HepG2 (cell line): ENCODE results near the gene ARG1. TPM values are rescaled to one million over a fixed set of nuclear protein-coding genes. Genes with fewer than 3 reads are reported as not detected.
A peak's percentile ranks its signal among the peaks of the same experiment; 100 is the strongest.

Experiments used
- ATAC-seq: fragments of 200-7000 bp; cut with Tn5 transposase; 3 replicates; pipeline ENCODE4 v1.9.1; 2020; ENCODE audit warnings: mild to moderate bottlenecking, moderate library complexity
- Bru-seq: library from RNA; stranded (reverse); fragments of 400-500 nt; gene quantifications from one replicate; lab custom pipeline; 2021; lab: Mats Ljungman, UMichigan
- BruChase-seq, 2 experiments: library from RNA; stranded (reverse); fragments of 400-500 nt; gene quantifications; one replicate each; lab custom pipeline; 2021; lab: Mats Ljungman, UMichigan
- BruUV-seq: library from RNA; stranded (reverse); fragments of 400-500 nt; replicated peaks from 2 replicates; lab custom pipeline; 2021; lab: Mats Ljungman, UMichigan
- CTCF ChIA-PET: fragments of 300-600 bp; formaldehyde crosslinking; extraction: SDS; loops from one replicate; lab custom pipeline; 2021; ENCODE audit warnings: low total read pairs, inconsistent platforms, low intra/inter-chr PET ratio; lab: Yijun Ruan, JAX
- POLR2A ChIA-PET: fragments of 350-600 bp; sonication (Branson Sonifier 250); formaldehyde crosslinking; loops from one replicate; lab custom pipeline; 2020; ENCODE audit warnings: antibody characterized with exemption, inconsistent platforms; lab: Yijun Ruan, JAX
- DNase-seq: peaks from one replicate; pipeline ENCODE4 v3.0.0-alpha.2; 2015; ENCODE audit warnings: low spot score
- FAIRE-seq: peaks from 3 replicates; lab custom pipeline; 2011; peaks lifted over from hg19 to GRCh38; lab: Jason Lieb, UNC
- H2AFZ ChIP-seq: one replicate; pipeline ENCODE4 v1.6.1; 2011; ENCODE audit warnings: low read length, inconsistent platforms
- H3K27ac ChIP-seq: fragments of 300-600 bp; 3 replicates; pipeline ENCODE4 v1.8.0; 2011; ENCODE audit warnings: mixed run types, mild to moderate bottlenecking, mixed read lengths, low read length, inconsistent platforms; ENCODE audit not compliant: insufficient read depth; ENCODE audit errors: extremely low read length
- H3K27me3 ChIP-seq, 2 experiments: fragments of 200-600 bp in 1 of 2; 2 replicates in 1 of 2; 3 replicates in 1 of 2; pipeline versions ENCODE4 v1.6.0 to v1.8.0; 2011; ENCODE audit warnings: low read length in 2 of 2, mild to moderate bottlenecking in 2 of 2, moderate library complexity in 2 of 2, inconsistent platforms in 1 of 2; ENCODE audit not compliant: insufficient read depth in 2 of 2, control insufficient read depth in 1 of 2
- H3K36me3 ChIP-seq, 2 experiments: fragments of 200-600 bp in 1 of 2; replicated peaks in 1 of 2; 2 replicates in 1 of 2; 3 replicates in 1 of 2; pipeline versions ENCODE4 v1.5.1 to v1.8.0; 2011; ENCODE audit warnings: low read length in 2 of 2, inconsistent platforms in 1 of 2; ENCODE audit not compliant: insufficient read depth in 2 of 2, control insufficient read depth in 1 of 2
- H3K4me1 ChIP-seq: 2 replicates; pipeline ENCODE4 v1.5.1; 2012; ENCODE audit warnings: low read length, inconsistent platforms; ENCODE audit not compliant: insufficient read depth
- H3K4me2 ChIP-seq: 2 replicates; pipeline ENCODE4 v1.6.0; 2011; ENCODE audit warnings: low read depth, low read length, inconsistent platforms
- H3K4me3 ChIP-seq, 3 experiments: fragments of 200-600 bp in 1 of 3; sonication (generic), shearing (Covaris generic) in 1 of 3; replicated peaks in 1 of 3; 2 replicates each; pipeline ENCODE4 v1.5.1; 2011 to 2016; ENCODE audit warnings: low read length in 3 of 3, inconsistent platforms in 2 of 3, low read depth in 2 of 3, mild to moderate bottlenecking in 2 of 3, control low read depth in 1 of 3, mixed read lengths in 1 of 3; ENCODE audit not compliant: insufficient read depth in 1 of 3
- H3K79me2 ChIP-seq: one replicate; pipeline ENCODE4 v1.6.1; 2011; ENCODE audit warnings: low read length, inconsistent platforms; ENCODE audit not compliant: insufficient read depth
- H3K9ac ChIP-seq: 2 replicates; pipeline ENCODE4 v1.6.0; 2011; ENCODE audit warnings: mild to moderate bottlenecking, low read depth, low read length, inconsistent platforms; ENCODE audit not compliant: insufficient read depth
- H3K9me3 ChIP-seq: 2 replicates; pipeline ENCODE4 v1.5.1; 2012; ENCODE audit warnings: mild to moderate bottlenecking, low read length
- H4K20me1 ChIP-seq: 2 replicates; pipeline ENCODE4 v1.6.0; 2011; ENCODE audit warnings: inconsistent platforms, mild to moderate bottlenecking, low read length, moderate library complexity; ENCODE audit not compliant: insufficient read depth
- HOMEZ ChIP-seq: IDR thresholded peaks from 2 replicates; pipeline ENCODE4 v1.6.1; 2016; ENCODE audit warnings: low read depth
- NR1H2 ChIP-seq: sonication (generic); formaldehyde crosslinking; IDR thresholded peaks from 2 replicates; pipeline ENCODE4 v1.8.1; 2022; ENCODE audit warnings: low read depth, missing genetic modification reagents, borderline replicate concordance
- SNAPC2 ChIP-seq: sonication (generic); formaldehyde crosslinking; IDR thresholded peaks from 2 replicates; pipeline ENCODE4 v1.8.1; 2022; ENCODE audit warnings: mild to moderate bottlenecking, missing genetic modification reagents
- ZNF205 ChIP-seq: IDR thresholded peaks from 2 replicates; pipeline ENCODE4 v1.6.1; 2018; ENCODE audit warnings: missing biosample characterization, missing genetic modification reagents
- WGBS: methylation state at CpG from one replicate; pipeline ENCODE4 v1.1.6; 2017; ENCODE audit warnings: low lambda C conversion rate; 5-methylcytosine and 5-hydroxymethylcytosine counted together
- in situ Hi-C: cut with HindIII; loops from 2 replicates; pipeline ENCODE4 v1.10.0; 2017; ENCODE audit warnings: low pct_unique_long_range_greater_than_20kb; ENCODE audit not compliant: extremely low pct_ligation_motif_present
- intact Hi-C: fragments of 100-400 bp; cut with micrococcal nuclease; formaldehyde crosslinking; loops from one replicate; pipeline ENCODE4 v1.10.0; 2022; ENCODE audit not compliant: unreplicated experiment
- long read RNA-seq, 2 experiments: library from RNA in 1 of 2; library from polyadenylated mRNA in 1 of 2; stranded (forward) in 1 of 2; unstranded in 1 of 2; transcript quantifications; one replicate each; pipeline ENCODE4 v2.0.0, GENCODE V29; 2019 to 2022
- polyA minus RNA-seq, 3 experiments: library from RNA; depleted of rRNA, polyadenylated mRNA; stranded (reverse); fragments of >200 nt; gene quantifications; 2 replicates each; pipeline ENCODE4 v1.2.3, GENCODE V29; 2011; ENCODE audit warnings: low replicate concordance in 1 of 3
- polyA plus RNA-seq, 8 experiments: library from polyadenylated mRNA; depleted of rRNA in 3 of 8; stranded (reverse) in 7 of 8; unstranded in 1 of 8; fragments of >200 nt; fragmentation: Illumina TruSeq in 4 of 8; extraction: Trizol in 4 of 8; gene quantifications; 2 replicates each; pipeline versions ENCODE4 v1.2.1 to v1.2.3, GENCODE V29; 2011 to 2016; ENCODE audit warnings: low read depth in 4 of 8, missing spikeins in 1 of 8, mixed read lengths in 1 of 8; ENCODE audit not compliant: insufficient read depth in 1 of 8
- total RNA-seq, 5 experiments: library from RNA; depleted of rRNA; stranded (reverse); fragments of >200 nt; fragmentation: Illumina TruSeq; extraction: Trizol; gene quantifications; 2 replicates each; pipeline ENCODE4 v1.2.3, GENCODE V29; 2016; ENCODE audit warnings: low read depth in 1 of 5

The ARG1 gene
- total RNA-seq (2016; rRNA removed; fragmentation: Illumina TruSeq; extraction: Trizol) (2.2 and 3.5 TPM in 2 replicates), polyA plus RNA-seq (2011; rRNA removed) (11.2 TPM in 2 replicates), polyA minus RNA-seq (2011; rRNA and poly(A)+ RNA removed; ENCODE audit: low replicate concordance) (2.4 TPM in 1 of 2 replicates, not detected in the other), Bru-seq, nascent RNA (percentile 27 among the genes with signal in this experiment), BruChase-seq, experiment 1, labeled RNA remaining after a 6-hour chase (percentile 29 among the genes with signal in this experiment), BruChase-seq, experiment 2, labeled RNA remaining after a 2-hour chase (percentile 27 among the genes with signal in this experiment)
- 0.30 and 0.53 TPM in 2 replicates for total RNA-seq (2016; cell fraction: cytosol; rRNA removed; fragmentation: Illumina TruSeq; extraction: Trizol; ENCODE audit: low read depth)
- 2.9 and 3.4 TPM in 2 replicates for total RNA-seq (2016; cell fraction: insoluble cytoplasmic fraction; rRNA removed; fragmentation: Illumina TruSeq; extraction: Trizol)
- total RNA-seq (2016; cell fraction: membrane; rRNA removed; fragmentation: Illumina TruSeq; extraction: Trizol) = 0.86 and 1.1 TPM in 2 replicates
- 0.78 and 0.87 TPM in 2 replicates for total RNA-seq (2016; cell fraction: nucleus; rRNA removed; fragmentation: Illumina TruSeq; extraction: Trizol)
- polyA plus RNA-seq (2011; cell fraction: cytosol; rRNA removed) = 7.2 and 11.5 TPM in 2 replicates
- polyA plus RNA-seq (2011; cell fraction: nucleus; rRNA removed) = 4.8 and 7.3 TPM in 2 replicates
- polyA plus RNA-seq (2012) = 13.8 and 38.1 TPM in 2 replicates
- polyA plus RNA-seq (2016; cell fraction: cytosol; fragmentation: Illumina TruSeq; extraction: Trizol; ENCODE audit: low read depth) = 0.32 and 0.35 TPM in 2 replicates
- polyA plus RNA-seq (2016; cell fraction: insoluble cytoplasmic fraction; fragmentation: Illumina TruSeq; extraction: Trizol; ENCODE audit: low read depth) = 3.3 and 4.8 TPM in 2 replicates
- polyA plus RNA-seq (2016; cell fraction: membrane; fragmentation: Illumina TruSeq; extraction: Trizol; ENCODE audit: low read depth) = 0.96 and 1.1 TPM in 2 replicates
- polyA plus RNA-seq (2016; cell fraction: nucleus; fragmentation: Illumina TruSeq; extraction: Trizol; ENCODE audit: insufficient read depth, low read depth) = 1.2 and 1.7 TPM in 2 replicates
- 4.9 and 6.7 TPM in 2 replicates for polyA minus RNA-seq (2011; cell fraction: cytosol; rRNA and poly(A)+ RNA removed)
- polyA minus RNA-seq (2011; cell fraction: nucleus; rRNA and poly(A)+ RNA removed) = 1.9 and 7.8 TPM in 2 replicates
- long read RNA-seq, experiment 1, transcript ARG1-203 (8 exons, 1,532 nt) = major isoform, 21 of 25 reads
- long read RNA-seq, experiment 1, partial matches to known transcripts = 1 of 25 reads
- long read RNA-seq, experiment 1, other reads (novel, unspliced or antisense) = 1 of 25 reads
- long read RNA-seq, experiment 2, partial matches to known transcripts = 1 of 2 reads
- long read RNA-seq, experiment 2, other reads (novel, unspliced or antisense) = 0 of 2 reads

- Histone ChIP-seq H3K9me3 (no peaks in the 10 kb centered on the region), H3K4me1 (peaks cover 61% of the 10 kb centered on the region), H3K9ac (peak within 1 kb of the TSS; percentile 39; the same call in 1 of the 2 replicates), H3K27me3 (no peaks in the 10 kb centered on the region), H3K4me3 (peak within 1 kb of the TSS in 2 of 3 experiments; percentile 15 to 19; a peak in 3 of 6 replicates), H2AFZ (no peak within 1 kb of the TSS)
- POLR2A ChIA-PET = no interaction called here
- ATAC-seq = no peak
- FAIRE-seq = no peak
- intact Hi-C loops = no loop called here
- CTCF ChIA-PET = no interaction called here
- 97% methylated on average over 6 of the region's 6 CpGs for WGBS
- TF ChIP-seq HOMEZ (0 out of 2 replicates have a peak, but pooled peaks have one; percentile 0), NR1H2 (CRISPR knock-in tag) (no peak), ZNF205 (peak; percentile 63), SNAPC2 (CRISPR knock-in tag) (no peak)
- TF ChIP-seq, all 625 proteins: peak for 2
- no TSS peak for BruUV-seq
- H4K20me1 ChIP-seq = no peaks in the 10 kb centered on the region
- no peaks in the 10 kb centered on the region for H3K79me2 ChIP-seq
- peak within 1 kb of the TSS; percentile 78 for H3K27ac ChIP-seq
- no peaks in the 10 kb centered on the region for H3K36me3 ChIP-seq
- peak within 1 kb of the TSS; percentile 61 for H3K4me2 ChIP-seq
- no peak for DNase-seq
- in situ Hi-C loops = no loop called here
These were observed at the start of gene ARG1 for GRCh38 chr6:131572686-131573415. ARG1 (plus strand) TSS chr6:131573226; CDS start chr6:131573283, 57 bp downstream.
